Measurements from ENCODE around the gene CTAG2.
"Not testable (repeated sequence)": the region's sequence is repeated elsewhere in the genome, so short reads cannot be mapped to it uniquely, and the experiment has no call there.

CTAG2 gene

GRCh38 chrX:154653413-154653812, at the start of gene CTAG2:
Gene CTAG2 (minus strand): TSS chrX:154653579. CDS start chrX:154653515, 64 bp downstream.
- not testable (repeated sequence) for DNase-seq

GRCh38 chrX:154698630-154699248, 45.4 kb upstream of the CTAG2 start:
- DNase-seq, result no peak

- DNase-seq, result no peak
Observed at GRCh38 chrX:154696676-154697045, 43.3 kb upstream of the CTAG2 start.

- DNase-seq, result no peak
Observed at GRCh38 chrX:154695911-154696675, 42.7 kb upstream of the CTAG2 start.

GRCh38 chrX:154693394-154693793, 40.0 kb upstream of the CTAG2 start:
- no peak for DNase-seq

GRCh38 chrX:154690438-154690837, 37.1 kb upstream of the CTAG2 start:
- not testable (repeated sequence) for DNase-seq

- not testable (repeated sequence) for DNase-seq
Observed at GRCh38 chrX:154672084-154672483, 18.7 kb upstream of the CTAG2 start.

GRCh38 chrX:154670848-154671247, 17.5 kb upstream of the CTAG2 start:
- not testable (repeated sequence) for DNase-seq

GRCh38 chrX:154661899-154662298, 8.5 kb upstream of the CTAG2 start:
- no peak for DNase-seq

- no peak for DNase-seq
Observed at GRCh38 chrX:154661170-154661569, 7.8 kb upstream of the CTAG2 start.

GRCh38 chrX:154660541-154660940, 7.2 kb upstream of the CTAG2 start:
- no peak for DNase-seq

- DNase-seq, result no peak
Observed at GRCh38 chrX:154658957-154659356, 5.6 kb upstream of the CTAG2 start.

- no peak for DNase-seq
Observed at GRCh38 chrX:154658187-154658586, 4.8 kb upstream of the CTAG2 start.

- DNase-seq, result no peak
Observed at GRCh38 chrX:154657226-154657805, 3.9 kb upstream of the CTAG2 start.

- DNase-seq, result no peak
Observed at GRCh38 chrX:154655786-154656185, 2.4 kb upstream of the CTAG2 start.

- no peak for DNase-seq
Observed at GRCh38 chrX:154655346-154655745, 2.0 kb upstream of the CTAG2 start.

GRCh38 chrX:154654925-154655324, 1.5 kb upstream of the CTAG2 start:
- DNase-seq, result no peak

- DNase-seq, result no peak
Observed at GRCh38 chrX:154654372-154654771, 993 bp upstream of the CTAG2 start.

- DNase-seq, result no peak
Observed at GRCh38 chrX:154653048-154653401, 354 bp downstream of the CTAG2 start.

GRCh38 chrX:154652311-154653047, 900 bp downstream of the CTAG2 start:
- no peak for DNase-seq

- DNase-seq, result no peak
Observed at GRCh38 chrX:154650221-154650510, 3.2 kb downstream of the CTAG2 start.

GRCh38 chrX:154649503-154650220, 3.7 kb downstream of the CTAG2 start:
- no peak for DNase-seq

GRCh38 chrX:154648931-154649330, 4.4 kb downstream of the CTAG2 start:
- no peak for DNase-seq

All from DMS79 (cell line).